Upper lobe of left lung (tissue), 4 donors: ENCODE measurements around the gene FGGY.

ENCODE experiments used
- CTCF ChIP-seq, 6 experiments: fragments of 450-650 bp in 4 of 6; fragments of 200-600 bp in 2 of 6; sonication (generic) in 2 of 6; IDR thresholded peaks; one replicate each; pipeline ENCODE4 v1.5.1; 2016 to 2019; ENCODE audit warnings: antibody characterized with exemption in 6 of 6
- POLR2AphosphoS5 ChIP-seq, 2 donors: sonication (generic); formaldehyde crosslinking; IDR thresholded peaks; one replicate each; pipeline ENCODE4 v1.5.1; 2017; ENCODE audit warnings: antibody characterized with exemption in 2 of 2

- TF ChIP-seq CTCF (IDR thresholded peaks at IDR 0.05), result no peak
- TF ChIP-seq POLR2AphosphoS5 (IDR thresholded peaks at IDR 0.05), result no peak
These were observed 320.5 kb downstream of the FGGY start for GRCh38 chr1:59617434-59617833.
